Stimulated activated CD4-positive, alpha-beta T cell treated with anti-CD3 and anti-CD28 coated beads, Interleukin-12 subunit alpha, Interleukin-12 subunit beta, amount 100 ng/mL, for 48 hours (primary cell): ENCODE data around the gene S100B.
"Not testable (repeated sequence)": the region's sequence is repeated elsewhere in the genome, so short reads cannot be mapped to it uniquely, and the experiment has no call there.

Source experiments
- DNase-seq, 3 donors: peaks; one replicate each; pipeline ENCODE4 v3.0.0-alpha.2; 2020; ENCODE audit warnings: low read depth in 2 of 3, low spot score in 1 of 3

Gene S100B

GRCh38 chr21:46604975-46605766 is at the start of gene S100B:
Gene S100B, minus strand, starts transcription at chr21:46605082. Its CDS starts 2,667 bp downstream, at chr21:46602415.
- DNase-seq, result no peak

DNA sequence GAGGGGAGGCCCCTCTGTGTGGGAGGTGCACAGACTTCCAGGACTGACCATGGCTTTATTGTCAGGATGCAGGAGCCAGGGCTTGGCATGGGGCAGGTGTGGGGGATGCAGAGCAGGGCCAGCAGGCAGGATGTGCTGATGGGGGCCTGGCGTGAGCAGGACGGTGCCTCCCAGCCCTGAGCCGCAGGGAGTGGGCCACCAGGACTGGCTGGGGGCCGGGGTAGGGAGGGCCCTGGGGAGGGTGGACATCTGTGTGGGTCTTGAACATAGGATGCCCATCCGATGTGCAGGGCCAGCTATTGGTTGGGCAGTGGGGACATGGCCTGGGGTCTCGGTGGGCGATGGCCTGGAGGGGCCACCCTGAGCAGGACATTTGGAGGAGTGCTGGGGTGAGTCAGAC is 46.2 kb upstream of the S100B start:
- no peak for DNase-seq

DNA sequence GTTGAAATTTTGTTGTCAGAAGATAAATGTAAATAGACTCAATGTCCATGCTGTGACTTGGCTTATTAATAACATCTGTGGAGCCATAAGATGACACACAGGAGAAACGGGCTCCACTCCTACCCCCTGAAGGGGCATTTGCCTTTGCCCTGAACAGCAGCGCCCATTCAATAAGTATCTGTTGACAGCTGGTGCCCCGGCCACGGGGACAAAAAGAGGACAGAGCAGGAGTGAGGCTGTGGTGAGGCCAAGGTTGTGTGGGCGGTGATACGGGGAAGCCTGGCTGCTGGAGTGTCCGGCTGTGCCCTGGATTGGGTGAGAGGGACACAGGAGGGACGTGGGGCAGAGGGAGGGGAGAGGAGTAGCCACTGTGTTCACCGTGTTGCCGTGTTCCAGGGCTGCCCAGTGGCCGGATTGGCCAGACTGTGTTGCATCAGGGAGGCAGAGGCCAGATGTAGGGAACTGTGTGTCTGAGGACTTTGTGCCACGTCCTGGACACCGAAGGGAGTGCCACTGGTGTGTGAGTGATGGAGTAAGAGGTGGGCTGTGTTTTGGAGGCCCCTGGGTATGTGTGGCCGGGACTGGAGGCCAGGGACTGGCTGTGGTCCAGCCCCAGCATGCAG is 45.7 kb upstream of the S100B start:
- DNase-seq, result no peak

GRCh38 chr21:46649356-46649755 is 44.5 kb upstream of the S100B start:
- no peak for DNase-seq

GRCh38 chr21:46648539-46648938 is 43.7 kb upstream of the S100B start:
- no peak for DNase-seq

GRCh38 chr21:46646541-46647154 is 41.8 kb upstream of the S100B start:
- no peak for DNase-seq

DNA sequence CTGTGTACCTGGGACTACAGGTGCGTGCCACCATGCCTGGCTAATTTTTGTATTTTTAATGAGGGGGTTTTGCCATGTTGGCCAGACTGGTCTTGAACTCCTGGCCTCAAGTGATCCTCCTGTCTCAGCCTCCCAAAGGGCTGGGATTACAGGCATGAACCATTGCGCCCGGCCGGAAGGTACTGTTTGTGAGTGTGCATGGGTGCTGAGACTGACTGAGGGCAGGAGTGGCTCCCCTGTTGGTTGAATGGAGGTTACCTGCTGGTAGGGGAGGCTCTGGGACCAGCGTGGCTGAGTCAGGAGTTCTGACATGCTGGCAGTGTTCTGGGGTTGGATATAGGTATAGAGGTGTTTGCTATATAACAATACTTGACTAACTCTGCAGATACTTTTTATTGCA is 41.0 kb upstream of the S100B start:
- no peak for DNase-seq

DNA sequence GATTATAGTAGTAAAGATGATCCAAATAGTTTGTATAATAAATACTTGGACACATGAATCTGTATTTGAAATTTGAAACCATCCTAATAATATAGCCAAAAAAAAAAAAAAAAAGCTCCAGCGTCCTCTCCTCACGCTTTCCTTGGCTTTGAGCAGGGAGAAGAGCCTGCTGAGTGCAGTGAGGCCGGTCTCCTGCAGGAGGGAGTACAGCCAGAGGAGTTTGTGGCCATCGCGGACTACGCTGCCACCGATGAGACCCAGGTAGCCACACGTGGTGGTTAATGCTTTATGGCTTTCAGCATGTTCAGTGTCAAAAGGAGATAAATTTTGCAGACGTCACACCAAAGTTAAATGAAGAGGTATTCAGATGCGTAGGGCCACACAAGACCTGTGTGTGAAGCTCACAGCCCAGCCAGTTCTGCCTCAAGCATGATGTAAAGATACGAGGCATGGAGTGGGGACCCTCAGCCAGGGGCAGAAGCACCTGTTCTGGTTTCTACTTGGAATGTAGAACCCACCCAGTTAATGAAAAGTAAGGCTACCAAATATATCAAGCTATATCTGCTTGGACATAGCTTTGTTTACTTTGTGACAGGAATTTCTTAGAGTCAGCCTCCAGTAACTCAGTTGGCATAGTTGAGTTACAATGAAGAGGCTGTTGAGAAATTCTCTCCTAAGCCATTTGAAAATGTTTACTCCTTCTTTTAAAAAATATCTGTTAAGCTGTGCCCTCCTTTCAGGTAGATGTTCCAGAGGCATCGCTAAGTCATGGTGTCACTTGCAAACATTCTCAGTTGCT is 38.7 kb upstream of the S100B start:
- no peak for DNase-seq

- no peak for DNase-seq
Measured at GRCh38 chr21:46641656-46642055, 36.8 kb upstream of the S100B start.

DNA sequence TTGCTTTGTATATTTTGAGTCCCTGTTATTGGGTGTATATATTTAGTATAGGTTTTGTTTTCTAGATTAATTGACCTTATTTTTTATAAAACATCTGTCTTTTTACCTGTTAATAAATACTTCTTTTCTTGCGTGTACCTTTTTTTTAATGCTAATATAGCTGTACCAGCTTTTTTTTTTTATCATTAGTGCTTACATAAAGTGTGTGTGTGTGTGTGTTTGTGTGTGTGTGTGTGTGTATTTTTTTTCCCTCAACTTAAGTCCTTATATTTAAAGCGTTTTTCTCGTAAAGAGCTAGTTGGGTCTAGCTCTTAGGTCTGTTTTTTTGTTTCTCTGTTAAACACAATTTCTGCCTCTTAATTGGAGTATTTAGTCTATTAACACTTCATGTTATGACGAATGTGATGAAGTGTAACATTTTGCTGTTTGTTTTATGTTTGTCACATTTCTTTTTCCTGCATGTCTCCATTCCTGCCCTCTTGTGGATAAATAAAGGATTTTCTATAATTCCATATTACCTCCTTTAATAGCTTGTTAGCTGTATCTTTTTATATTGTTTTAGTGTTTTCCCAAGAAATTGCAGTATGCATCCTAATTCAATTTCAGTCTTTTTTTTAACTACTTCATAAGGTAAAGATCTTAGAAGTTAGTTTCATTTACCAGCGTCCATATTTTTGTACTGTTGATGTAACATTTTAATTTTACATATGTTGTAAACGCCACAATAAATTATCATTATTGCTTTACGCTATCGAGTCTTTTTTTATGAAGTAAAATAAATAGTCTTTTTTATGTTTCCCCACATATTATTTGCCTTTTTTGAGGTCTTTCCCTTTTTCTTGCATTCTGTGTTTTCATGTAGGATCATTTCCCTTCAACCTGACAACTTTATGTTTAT is 34.9 kb upstream of the S100B start:
- no peak for DNase-seq

GRCh38 chr21:46637952-46638746 is 33.3 kb upstream of the S100B start:
- DNase-seq, result no peak

DNA sequence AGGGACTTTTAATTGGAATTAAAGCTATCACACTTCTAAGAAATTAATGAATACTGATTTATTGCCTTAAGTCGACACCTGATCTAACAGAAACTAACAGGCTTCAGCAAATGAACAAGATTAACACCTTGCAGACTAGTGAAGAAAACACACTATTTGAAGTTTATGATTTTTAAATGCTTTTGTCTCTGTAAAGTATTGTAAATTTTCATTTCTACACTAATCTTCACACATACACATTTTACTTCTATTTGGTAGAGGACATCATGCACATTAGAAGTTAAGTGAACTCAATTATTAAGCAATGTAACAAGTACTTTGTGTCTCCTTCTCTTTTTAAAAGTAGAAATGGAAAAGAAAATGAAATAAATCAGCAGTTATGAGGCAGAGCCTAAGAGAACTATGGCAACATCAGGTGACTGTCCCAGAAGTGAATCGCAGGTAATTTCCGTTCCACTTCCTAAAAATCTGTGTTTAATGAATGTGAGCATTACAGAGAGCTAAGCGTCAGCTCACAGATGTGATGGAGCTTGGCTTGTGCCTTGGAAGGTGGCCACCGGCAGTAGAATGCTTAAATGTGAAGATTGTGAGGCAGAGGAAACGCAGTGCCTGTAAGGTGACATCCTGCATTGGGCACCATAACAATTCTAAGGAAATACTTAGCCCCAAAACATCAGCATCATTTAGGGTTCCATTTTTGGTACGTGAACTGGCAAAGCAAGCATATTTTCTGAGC is 31.8 kb upstream of the S100B start:
- no peak for DNase-seq

DNA sequence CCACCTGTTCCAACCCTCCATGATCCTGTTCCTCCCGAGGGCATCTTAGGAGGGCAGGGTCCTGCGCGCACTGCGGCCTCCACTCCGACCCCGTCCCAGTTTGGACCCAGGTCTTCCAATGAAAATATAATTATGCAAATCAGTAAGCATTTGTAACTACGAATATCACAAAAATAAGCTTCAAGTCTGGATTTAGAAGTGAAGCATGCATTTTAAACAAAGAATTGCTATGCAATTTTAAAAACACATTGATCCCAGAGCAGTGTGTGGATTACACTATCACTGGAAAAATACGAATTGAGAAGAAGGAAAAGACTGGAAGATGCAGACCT is 31.3 kb upstream of the S100B start:
- DNase-seq, result no peak

- peak; percentile 94 to 96 (median 96) for DNase-seq
Measured at GRCh38 chr21:46635324-46636180, 30.7 kb upstream of the S100B start, which contains the start of gene PRMT2. Gene PRMT2, plus strand, starts transcription at chr21:46635674. Its CDS starts 1,278 bp downstream, at chr21:46636952.

DNA sequence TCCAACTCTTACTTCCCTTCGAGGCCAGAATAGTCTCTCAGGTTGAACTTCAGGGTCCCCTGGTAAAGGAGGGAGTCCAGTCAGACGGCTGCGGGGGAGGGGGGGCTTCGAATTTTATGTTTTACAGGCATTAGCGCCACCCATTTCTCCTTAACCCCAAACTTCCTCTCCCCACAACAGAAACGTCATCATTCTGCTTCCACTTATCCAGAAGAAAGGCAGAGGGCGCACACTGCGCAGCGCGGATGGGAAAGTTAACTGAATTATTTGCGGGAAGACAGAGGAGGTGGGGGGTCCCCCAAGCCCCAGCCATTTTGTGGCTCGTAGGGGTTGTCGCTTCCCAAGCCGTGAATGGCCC is 30.1 kb upstream of the S100B start:
- DNase-seq, result peak in 2 of 3 donors; percentile 24 to 29

DNA sequence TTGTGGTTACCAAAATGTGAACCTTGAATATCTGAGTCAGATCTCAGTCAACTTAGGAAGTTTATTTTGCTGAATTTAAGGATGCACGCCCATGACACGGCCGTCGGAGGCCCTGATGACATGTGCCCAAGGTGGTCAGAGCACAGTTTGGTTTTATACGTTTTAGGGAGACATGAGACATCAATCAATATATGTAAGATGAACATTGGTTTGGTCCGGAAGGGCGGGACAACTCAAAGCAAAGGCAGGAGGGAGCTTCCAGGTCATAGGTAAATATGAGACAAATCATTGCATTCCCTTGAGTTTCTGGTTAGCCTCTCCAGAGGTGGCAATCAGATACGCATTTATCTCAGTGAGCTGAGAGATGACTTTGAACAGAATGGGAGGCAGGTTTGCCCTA is 29.5 kb upstream of the S100B start:
- DNase-seq, result peak in 1 of 3 donors; percentile 23

GRCh38 chr21:46633566-46633965 is 28.7 kb upstream of the S100B start:
- DNase-seq, result no peak

DNA sequence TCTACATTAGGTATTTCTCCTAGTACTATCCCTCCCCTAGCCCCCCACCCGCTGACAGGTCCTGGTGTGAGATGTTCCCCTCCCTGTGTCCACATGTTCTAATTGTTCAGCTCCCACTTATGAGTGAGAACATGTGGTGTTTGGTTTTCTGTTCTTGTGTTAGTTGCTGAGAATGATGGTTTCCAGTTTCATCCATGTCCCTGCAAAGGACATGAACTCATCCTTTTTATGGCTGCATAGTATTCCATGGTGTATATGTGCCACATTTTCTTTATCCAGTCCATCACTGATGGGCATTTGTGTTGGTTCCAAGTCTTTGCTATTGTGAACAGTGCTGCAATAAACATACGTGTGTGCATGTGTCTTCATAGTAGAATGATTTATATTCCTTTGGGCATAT is 26.0 kb upstream of the S100B start:
- not testable (repeated sequence) for DNase-seq
